ENCODE results near the gene ANKRD55.

ANKRD55 gene

GRCh38 chr5:56093970-56094369 is 139.2 kb downstream of the ANKRD55 start:
- no peak overlapping the region for H3K4me3 ChIP-seq (ENCODE audit: low read length)
- TF ChIP-seq CTCF (conservative IDR thresholded peaks at IDR 0.05; ENCODE audit: low read depth, low read length): no peak
- DNase-seq (ENCODE audit: low read depth): no peak

GRCh38 chr5:56092115-56092514 is 141.0 kb downstream of the ANKRD55 start:
- no peak for DNase-seq (ENCODE audit: low read depth)
- TF ChIP-seq CTCF (conservative IDR thresholded peaks at IDR 0.05; ENCODE audit: low read depth, low read length): no peak
- no peak overlapping the region for H3K4me3 ChIP-seq (ENCODE audit: low read length)

GRCh38 chr5:56091664-56092063 is 141.5 kb downstream of the ANKRD55 start:
- TF ChIP-seq CTCF (conservative IDR thresholded peaks at IDR 0.05; ENCODE audit: low read depth, low read length): no peak
- no peak for DNase-seq (ENCODE audit: low read depth)

GRCh38 chr5:56090793-56091460 is 142.2 kb downstream of the ANKRD55 start:
- TF ChIP-seq CTCF (conservative IDR thresholded peaks at IDR 0.05; ENCODE audit: low read depth, low read length): no peak
- no peak overlapping the region for H3K4me3 ChIP-seq (ENCODE audit: low read length)
- no peak for DNase-seq (ENCODE audit: low read depth)

More at GRCh38 chr5:56091664-56092063, 141.5 kb downstream of the ANKRD55 start:
- H3K4me3 ChIP-seq (ENCODE audit: low read length): no peak overlapping the region

- H3K4me3 ChIP-seq (ENCODE audit: low read length): no peak overlapping the region
- no peak for DNase-seq (ENCODE audit: low read depth)
- no peak for TF ChIP-seq CTCF (conservative IDR thresholded peaks at IDR 0.05; ENCODE audit: low read depth, low read length)
Measured at GRCh38 chr5:56088967-56089829, 143.9 kb downstream of the ANKRD55 start.

GRCh38 chr5:56088431-56088949 is 144.6 kb downstream of the ANKRD55 start:
- no peak overlapping the region for H3K4me3 ChIP-seq (ENCODE audit: low read length)
- no peak for DNase-seq (ENCODE audit: low read depth)
- no peak for TF ChIP-seq CTCF (conservative IDR thresholded peaks at IDR 0.05; ENCODE audit: low read depth, low read length)
